GM10248 (cell line): Measurements from ENCODE around the gene NADK2.

Experiments
- CTCF ChIA-PET: fragments of 300-600 bp; sonication (Branson Sonifier 250); formaldehyde crosslinking; extraction: SDS; loops from one replicate; lab custom pipeline; 2021; ENCODE audit warnings: antibody characterized with exemption; lab: Yijun Ruan, JAX
- POLR2A ChIA-PET: fragments of 350-650 bp; sonication (Branson Sonifier 250); formaldehyde crosslinking; extraction: SDS; loops from one replicate; lab custom pipeline; 2020; ENCODE audit warnings: antibody characterized with exemption; lab: Yijun Ruan, JAX
- DNase-seq: peaks from one replicate; pipeline ENCODE4 v3.0.0; 2012; ENCODE audit errors: extremely low spot score
- TF ChIP-seq, protein P1 (sequence below): IDR thresholded peaks from 2 replicates; pipeline ENCODE4 v1.5.1; 2012; ENCODE audit warnings: mild to moderate bottlenecking, low read depth; ENCODE audit errors: extremely low read depth, missing control alignments, control extremely low read depth

The NADK2 gene

DNA sequence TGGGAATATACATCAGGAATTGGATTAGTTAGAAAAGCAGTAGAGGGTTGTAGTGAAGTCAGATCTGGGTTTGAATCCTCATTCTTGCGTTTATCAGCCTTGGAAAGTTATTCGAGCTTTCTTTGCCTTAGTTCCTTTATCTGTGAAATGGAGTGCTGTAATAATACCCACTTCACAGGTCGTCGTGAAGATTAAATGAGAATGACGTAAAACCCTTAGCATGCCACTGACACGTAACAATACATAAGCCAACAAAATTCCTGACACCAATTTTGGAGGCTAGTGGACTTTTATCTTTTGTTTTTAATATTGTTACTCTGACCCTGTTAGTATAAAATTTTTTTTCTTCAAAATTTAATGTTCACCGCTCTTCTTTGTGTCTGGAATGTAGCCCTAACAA lies 86.4 kb downstream of the NADK2 start:
- POLR2A ChIA-PET: no interaction called here
- TF ChIP-seq, protein P1, sequence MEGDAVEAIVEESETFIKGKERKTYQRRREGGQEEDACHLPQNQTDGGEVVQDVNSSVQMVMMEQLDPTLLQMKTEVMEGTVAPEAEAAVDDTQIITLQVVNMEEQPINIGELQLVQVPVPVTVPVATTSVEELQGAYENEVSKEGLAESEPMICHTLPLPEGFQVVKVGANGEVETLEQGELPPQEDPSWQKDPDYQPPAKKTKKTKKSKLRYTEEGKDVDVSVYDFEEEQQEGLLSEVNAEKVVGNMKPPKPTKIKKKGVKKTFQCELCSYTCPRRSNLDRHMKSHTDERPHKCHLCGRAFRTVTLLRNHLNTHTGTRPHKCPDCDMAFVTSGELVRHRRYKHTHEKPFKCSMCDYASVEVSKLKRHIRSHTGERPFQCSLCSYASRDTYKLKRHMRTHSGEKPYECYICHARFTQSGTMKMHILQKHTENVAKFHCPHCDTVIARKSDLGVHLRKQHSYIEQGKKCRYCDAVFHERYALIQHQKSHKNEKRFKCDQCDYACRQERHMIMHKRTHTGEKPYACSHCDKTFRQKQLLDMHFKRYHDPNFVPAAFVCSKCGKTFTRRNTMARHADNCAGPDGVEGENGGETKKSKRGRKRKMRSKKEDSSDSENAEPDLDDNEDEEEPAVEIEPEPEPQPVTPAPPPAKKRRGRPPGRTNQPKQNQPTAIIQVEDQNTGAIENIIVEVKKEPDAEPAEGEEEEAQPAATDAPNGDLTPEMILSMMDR: no peak
- CTCF ChIA-PET: interaction anchor here (2.4 kb wide), 1 partner anchor 9 kb away, joined by 7 read pairs; no protein-coding TSS in a partner anchor
- DNase-seq: no peak

DNA sequence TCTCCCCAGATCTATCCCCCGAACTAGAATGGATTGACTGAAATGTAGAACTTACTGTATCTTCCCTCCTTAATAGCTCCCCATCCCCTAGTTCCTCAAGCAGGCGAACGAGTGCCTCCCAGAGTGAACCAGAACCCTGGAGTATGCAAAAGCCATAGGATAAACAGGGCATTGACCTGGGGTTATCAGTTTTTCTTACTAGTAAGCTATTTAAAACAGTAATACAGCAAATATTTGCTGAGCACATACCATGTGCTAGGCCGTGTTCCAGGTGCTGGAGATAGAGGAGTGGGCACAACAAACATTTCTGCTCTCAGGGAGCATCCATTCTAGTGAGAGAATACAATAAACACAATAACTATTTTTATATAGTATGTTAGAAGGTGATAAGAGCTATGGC lies 88.0 kb downstream of the NADK2 start:
- POLR2A ChIA-PET: no interaction called here
- DNase-seq: no peak
- TF ChIP-seq, protein P1: no peak
- CTCF ChIA-PET: interaction anchor here (1.1 to 1.7 kb wide), 2 partner anchors 75 to 88 kb away, joined by 3 to 9 read pairs; partner anchors contain the start of gene NADK2

DNA sequence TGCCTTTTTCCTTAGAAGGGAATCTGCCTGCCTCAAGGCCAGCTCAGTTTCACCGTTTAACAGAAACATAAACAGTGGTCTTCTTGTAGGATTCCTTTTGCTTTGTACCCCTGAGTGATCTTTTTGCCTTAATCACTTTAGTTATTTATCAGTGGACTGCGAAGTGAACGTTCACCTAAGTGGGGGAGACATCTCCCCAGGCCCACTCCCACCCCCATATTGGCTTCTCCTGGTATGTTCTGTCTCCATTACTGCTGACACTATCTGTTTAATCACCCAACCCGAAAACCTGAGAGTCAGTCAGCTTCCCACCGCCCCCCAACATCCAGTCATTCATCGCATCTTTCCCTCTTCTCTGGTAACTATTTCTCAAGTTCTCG lies 88.4 kb downstream of the NADK2 start:
- POLR2A ChIA-PET: no interaction called here
- DNase-seq: no peak
- CTCF ChIA-PET: interaction anchor here (1.1 to 1.7 kb wide), 4 partner anchors 9 to 88 kb away, joined by 3 to 9 read pairs (median 6); partner anchors contain the start of gene NADK2
- TF ChIP-seq, protein P1: no peak

DNA sequence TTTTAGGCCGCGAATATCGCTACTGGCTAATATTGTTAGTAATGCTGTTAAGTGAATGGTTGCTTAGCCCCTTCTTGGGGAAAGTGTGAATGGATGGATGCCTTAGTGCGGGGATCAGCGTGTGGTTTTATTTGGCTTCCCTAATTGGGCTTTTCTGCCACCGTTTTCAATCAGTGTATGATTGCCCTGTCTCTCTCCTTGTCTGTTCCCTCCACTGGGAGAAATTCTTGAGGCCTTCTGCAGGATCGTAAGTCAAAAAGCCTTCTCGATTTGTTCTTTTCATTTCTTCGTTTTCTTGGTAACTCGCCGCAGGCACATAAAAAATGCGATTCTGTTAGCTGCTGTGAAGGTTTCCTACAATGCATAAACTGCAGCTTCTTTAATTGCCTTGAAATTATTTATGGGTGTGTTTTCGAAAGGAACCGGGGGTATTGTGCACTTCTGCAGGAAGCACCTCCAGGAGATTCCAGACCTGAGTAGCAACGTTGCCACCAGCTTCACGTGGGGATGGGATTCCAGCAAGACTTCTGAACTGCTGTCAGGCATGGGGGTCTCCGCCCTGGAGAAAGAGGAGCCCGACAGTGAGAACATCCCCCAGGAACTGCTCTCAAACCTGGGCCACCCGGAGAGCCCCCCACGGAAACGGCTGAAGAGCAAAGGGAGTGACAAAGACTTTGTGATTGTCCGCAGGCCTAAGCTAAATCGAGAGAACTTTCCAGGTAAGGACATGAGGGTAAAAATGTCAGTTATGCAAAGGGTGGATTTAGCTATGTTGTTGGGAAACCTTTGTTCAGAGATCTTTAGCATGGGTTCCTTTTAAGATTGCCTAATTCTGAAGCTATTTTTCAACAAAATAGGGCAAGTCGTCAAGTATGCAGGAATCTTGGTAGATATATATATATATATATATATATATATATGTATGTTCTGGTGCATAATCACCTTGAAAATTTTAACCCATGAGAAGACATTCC lies 89.1 kb downstream of the NADK2 start:
- ChIA-PET POLR2A (interaction anchor here (1.0 kb wide), 1 partner anchor 89 kb away, joined by 3 read pairs; the partner anchor contains the start of gene NADK2), CTCF (interaction anchor here (0.6 to 3.0 kb wide), 7 partner anchors 9 to 89 kb away, joined by 3 to 12 read pairs (median 4); partner anchors contain the start of gene NADK2)
- TF ChIP-seq, protein P1: no peak
- peak; percentile 14 for DNase-seq

DNA sequence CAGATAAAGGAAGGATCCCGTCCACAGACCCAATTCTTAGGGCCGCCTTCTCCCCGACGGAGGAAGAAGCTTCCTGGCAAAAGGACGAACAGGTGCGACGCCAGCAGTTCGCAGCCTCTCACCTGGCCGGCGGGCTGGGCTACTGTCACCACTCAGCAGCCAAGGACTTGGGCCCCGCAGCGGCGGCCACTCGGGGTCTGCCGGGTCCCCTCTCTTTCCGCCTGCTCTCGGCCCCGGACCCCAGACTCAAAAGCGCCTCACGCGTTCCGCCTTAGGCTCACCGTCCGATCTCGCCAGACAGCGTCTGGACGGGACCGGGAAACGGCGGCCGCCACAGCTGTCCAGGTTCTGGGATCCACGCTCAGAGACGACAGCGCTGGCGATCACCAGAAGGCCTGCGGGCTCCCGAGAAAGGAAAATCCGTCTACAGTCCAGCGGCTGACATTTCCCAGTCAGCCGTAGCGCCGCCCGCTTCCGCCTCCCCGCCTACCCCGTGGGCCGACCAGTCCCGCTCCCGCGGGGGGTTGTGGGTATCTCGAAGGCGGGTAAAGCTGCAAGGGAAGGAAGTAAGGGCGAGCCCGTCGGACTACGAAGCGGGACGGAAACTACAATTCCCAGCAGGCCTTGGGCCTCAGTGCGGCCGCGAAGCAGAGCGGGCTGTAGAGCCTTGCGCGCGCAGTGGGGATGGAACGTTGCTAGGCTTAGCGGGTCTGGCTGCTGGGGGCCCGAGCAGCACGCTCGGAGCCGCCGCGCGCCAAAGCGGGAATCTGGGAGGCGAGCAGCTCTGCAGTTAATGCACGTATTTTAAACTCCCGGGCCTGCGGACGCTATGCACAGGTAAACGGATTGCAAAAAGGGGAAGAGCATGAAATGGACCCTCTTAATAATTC lies 90.0 kb downstream of the NADK2 start, which contains the start of the genes LMBRD2 and SKP2:
Gene LMBRD2 (minus strand): TSS at position 454 of the 890 bp plus-strand sequence. CDS start 8,538 bp downstream, outside the sequence.
Gene SKP2 (plus strand): TSS at position 678 of the 890 bp plus-strand sequence. CDS start 152 bp downstream, at position 830.
- DNase-seq: peak; percentile 97
- POLR2A ChIA-PET: interaction anchor here (1.0 kb wide), 1 partner anchor 90 kb away, joined by 3 read pairs; the partner anchor contains the start of gene NADK2
- TF ChIP-seq, protein P1: no peak
- CTCF ChIA-PET: interaction anchor here (0.9 to 3.0 kb wide), 9 partner anchors 10 to 227 kb away, joined by 3 to 12 read pairs (median 4); partner anchors contain the start of gene NADK2
